C4-2B (cell line): ENCODE data around the gene MCOLN1.

Source experiments
- H3K27ac ChIP-seq: fragments of 450-650 bp; 2 replicates; pipeline ENCODE4 v1.5.1; 2017
- CTCF ChIP-seq: fragments of 450-650 bp; conservative IDR thresholded peaks from 2 replicates; pipeline ENCODE4 v1.5.1; 2017; ENCODE audit warnings: mild to moderate bottlenecking
- ZFX ChIP-seq: fragments of 450-650 bp; IDR thresholded peaks from 2 replicates; pipeline ENCODE4 v1.6.1; 2017

The MCOLN1 gene

GRCh38 chr19:7478843-7479227 lies 43.6 kb upstream of the MCOLN1 start:
- TF ChIP-seq ZFX (no peak), CTCF (no peak)

GRCh38 chr19:7480222-7480969 lies 42.0 kb upstream of the MCOLN1 start:
- H3K27ac ChIP-seq, result no peak overlapping the region
- TF ChIP-seq ZFX, result no peak
- no peak for TF ChIP-seq CTCF

More at GRCh38 chr19:7478843-7479227, 43.6 kb upstream of the MCOLN1 start:
- H3K27ac ChIP-seq, result no peak overlapping the region

GRCh38 chr19:7480970-7481255 lies 41.5 kb upstream of the MCOLN1 start:
- TF ChIP-seq ZFX (no peak), CTCF (no peak)
- no peak overlapping the region for H3K27ac ChIP-seq

GRCh38 chr19:7482584-7483439 lies 39.6 kb upstream of the MCOLN1 start:
- no peak for TF ChIP-seq ZFX
- no peak for TF ChIP-seq CTCF
- no peak overlapping the region for H3K27ac ChIP-seq

GRCh38 chr19:7483720-7484201 lies 38.7 kb upstream of the MCOLN1 start:
- TF ChIP-seq ZFX, result no peak
- TF ChIP-seq CTCF, result no peak
- H3K27ac ChIP-seq, result no peak overlapping the region

GRCh38 chr19:7486923-7487322 lies 35.5 kb upstream of the MCOLN1 start:
- TF ChIP-seq ZFX, result no peak
- no peak for TF ChIP-seq CTCF
- H3K27ac ChIP-seq, result no peak overlapping the region

GRCh38 chr19:7488736-7489353 lies 33.6 kb upstream of the MCOLN1 start, which contains the start of gene PEX11G:
Gene PEX11G (minus strand): TSS chr19:7489035. CDS start chr19:7489010, 25 bp downstream.
- TF ChIP-seq CTCF (no peak), ZFX (peak; percentile 57; the same call in 1 of the 2 replicates)
- peak within 1 kb of the TSS; percentile 72 for H3K27ac ChIP-seq
